GM21381 (cell line): ENCODE data around the gene TANGO6.
"Not testable (repeated sequence)": the region's sequence is repeated elsewhere in the genome, so short reads cannot be mapped to it uniquely, and the experiment has no call there.

Source experiments
- ATAC-seq: cut with Tn5 transposase; IDR thresholded peaks from one replicate; pipeline ENCODE4 v1.9.1; 2021; ENCODE audit warnings: mild to moderate bottlenecking, moderate library complexity; ENCODE audit not compliant: unreplicated experiment

The TANGO6 gene

DNA sequence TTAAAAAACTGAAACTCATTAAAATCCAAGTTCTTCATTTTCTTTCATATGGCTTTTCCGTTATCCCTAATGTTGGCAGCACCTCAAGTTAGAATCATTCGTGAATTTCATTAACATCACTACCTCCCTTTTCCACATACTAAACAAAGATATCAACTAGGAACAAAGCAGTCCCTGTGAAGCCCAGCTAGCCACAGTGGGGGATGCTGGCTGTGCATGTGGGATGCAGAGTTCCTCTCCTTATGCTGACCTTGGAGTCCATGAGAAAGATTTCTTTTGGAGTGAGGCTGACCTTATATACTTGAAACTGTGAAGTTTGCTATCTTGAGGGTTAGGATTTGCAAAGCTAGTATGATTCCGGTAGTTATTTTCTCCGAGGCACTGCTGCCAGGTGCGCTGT lies 117.6 kb downstream of the TANGO6 start:
- no peak for ATAC-seq

DNA sequence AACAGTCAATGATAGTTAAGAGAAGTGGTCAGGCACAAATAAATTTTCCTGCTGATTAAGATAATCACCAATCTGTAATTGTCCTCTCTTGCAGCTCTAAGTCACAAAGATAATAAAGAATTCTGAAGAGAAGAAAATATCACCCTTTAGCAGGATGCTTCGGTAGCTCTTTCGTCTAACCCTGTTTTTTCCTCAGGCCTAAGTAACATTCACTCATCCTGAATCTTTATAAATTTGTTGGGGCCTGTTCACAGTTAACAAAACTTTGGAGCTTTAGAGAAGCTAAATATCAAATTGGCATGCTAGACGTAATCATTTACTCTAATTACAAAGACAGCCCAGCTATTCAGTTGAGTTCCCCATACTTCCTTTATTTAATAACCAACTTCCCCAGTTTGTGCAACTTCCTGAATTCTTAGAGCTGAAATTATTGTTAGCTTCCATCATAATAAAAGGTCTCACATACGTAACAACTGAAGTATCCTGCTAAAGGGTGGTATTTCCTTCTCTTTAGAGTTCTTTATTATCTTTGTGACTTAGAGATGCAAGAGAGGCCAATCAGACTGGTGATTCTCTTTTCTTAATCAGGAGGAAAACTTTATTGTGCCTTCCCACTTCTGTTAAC lies 118.6 kb downstream of the TANGO6 start:
- no peak for ATAC-seq

GRCh38 chr16:68969338-68969737 lies 126.0 kb downstream of the TANGO6 start:
- no peak for ATAC-seq

GRCh38 chr16:68972013-68972412 lies 128.7 kb downstream of the TANGO6 start:
- no peak for ATAC-seq

- no peak for ATAC-seq
These were observed 129.4 kb downstream of the TANGO6 start for GRCh38 chr16:68972720-68973119.

GRCh38 chr16:68973611-68974120 lies 130.3 kb downstream of the TANGO6 start:
- no peak for ATAC-seq

DNA sequence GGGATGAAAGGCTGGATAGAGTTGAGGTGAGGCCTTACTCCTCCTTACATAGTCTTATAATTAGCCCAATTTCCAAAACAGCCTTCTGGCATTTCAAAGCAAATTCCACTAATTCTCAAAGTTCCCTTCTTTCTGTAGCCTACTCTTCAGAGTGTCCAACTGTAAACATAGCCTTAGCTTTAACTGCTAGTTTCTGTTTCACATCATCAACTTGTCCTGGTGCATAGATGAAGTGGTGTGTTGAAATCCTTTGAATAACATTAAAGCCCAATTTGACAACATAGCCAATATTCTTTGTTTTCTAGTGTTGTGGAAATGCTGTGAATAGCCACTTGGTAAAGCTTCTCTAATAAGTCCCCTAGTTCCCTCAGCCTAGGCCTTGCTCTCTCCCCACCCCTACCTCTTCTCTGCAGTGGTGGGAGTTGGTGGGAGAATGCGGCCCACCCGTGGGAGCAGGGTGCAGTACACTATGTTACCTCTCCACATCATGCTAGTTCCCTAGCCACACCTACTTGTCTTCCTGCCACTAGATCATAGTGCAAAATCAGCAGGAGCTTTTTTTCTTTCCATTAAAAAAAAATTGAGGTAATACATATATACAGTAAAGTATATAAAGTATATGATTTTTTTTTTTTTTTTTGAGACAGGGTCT lies 135.1 kb downstream of the TANGO6 start:
- no peak for ATAC-seq

DNA sequence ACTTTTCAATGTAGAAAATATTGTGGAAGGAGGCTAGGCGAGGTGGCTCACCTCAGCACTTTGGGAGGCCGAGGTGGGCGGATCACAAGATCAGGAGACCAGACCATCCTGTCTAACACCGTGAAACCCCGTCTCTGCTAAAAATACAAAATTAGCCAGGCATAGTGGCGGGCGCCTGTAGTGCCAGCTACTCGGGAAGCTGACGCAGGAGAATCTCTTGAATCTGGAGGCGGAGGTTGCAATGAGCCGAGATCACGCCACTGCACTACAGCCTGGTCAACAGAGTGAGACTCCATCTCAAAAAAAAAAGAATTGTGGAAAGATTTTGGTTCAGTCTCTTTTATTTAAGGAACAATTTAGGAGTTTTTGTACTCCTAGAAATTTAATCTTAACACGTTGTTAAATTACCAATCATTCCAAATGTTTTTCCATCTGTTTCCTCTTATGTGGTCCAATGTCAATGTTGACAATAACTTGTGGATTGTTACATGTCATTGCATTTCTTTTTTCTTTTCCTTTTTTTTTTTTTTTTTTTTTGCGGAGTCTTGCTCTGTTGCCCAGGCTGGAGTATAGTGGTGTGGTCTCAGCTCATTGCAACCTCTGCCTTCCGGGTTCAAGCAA lies 137.5 kb downstream of the TANGO6 start:
- no peak for ATAC-seq

DNA sequence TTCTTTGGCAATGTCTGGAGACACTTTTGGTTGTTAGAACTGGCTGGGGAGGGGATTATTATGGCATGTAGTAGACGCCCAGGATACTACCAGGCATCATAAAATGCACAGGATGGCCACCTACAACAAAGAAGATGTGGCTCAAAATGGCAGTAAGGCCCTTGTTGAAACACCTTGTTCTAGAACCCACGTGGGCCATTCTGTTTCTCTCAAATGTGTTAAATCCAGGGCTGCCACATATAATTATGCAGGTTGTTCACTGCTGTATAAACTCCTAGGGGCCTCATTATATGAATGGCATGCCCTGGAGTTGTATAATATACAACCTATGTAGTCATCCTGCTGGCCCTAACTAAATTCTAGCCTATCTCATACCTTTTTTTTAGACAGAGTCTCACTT lies 138.6 kb downstream of the TANGO6 start:
- no peak for ATAC-seq

GRCh38 chr16:68984467-68984866 lies 141.1 kb downstream of the TANGO6 start:
- ATAC-seq = no peak

DNA sequence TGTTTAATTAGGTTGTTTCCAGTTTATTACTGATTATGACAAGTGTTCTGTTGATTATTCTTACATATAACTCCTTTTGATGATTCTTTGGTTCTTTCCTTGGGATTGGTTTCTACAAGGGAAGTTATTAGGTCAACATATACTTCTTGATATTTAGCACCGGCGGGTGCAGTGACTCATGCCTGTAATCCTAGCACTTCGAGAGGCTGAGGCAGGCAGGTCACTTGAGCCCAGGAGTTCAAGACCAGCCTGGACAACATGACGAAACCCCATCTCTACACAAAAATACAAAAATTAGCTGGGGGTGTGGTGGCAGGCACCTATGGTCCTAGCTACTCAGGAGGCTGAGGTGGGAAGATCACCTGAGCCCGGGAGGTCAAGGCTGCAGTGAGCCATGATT lies 141.9 kb downstream of the TANGO6 start:
- ATAC-seq = no peak

DNA sequence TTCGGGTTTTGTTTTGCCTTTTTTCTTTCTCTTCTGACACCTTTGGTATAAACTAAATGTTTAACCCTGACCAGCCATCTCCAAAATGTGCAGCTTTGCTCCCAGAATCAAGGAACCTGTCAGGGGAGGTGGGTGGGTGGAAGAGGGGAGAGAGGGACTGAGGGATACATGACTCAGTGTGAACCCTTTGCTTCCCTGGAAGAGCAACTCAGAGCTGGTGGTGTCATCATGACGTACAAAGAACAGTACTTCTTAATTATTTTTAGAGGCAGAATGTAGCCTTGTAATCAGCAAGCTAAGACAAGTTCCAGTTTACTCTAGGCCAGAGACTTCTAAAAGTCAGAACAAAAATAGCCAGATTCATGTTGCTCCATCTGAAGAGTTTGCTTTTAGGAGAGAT lies 142.5 kb downstream of the TANGO6 start:
- no peak for ATAC-seq

GRCh38 chr16:68987734-68988457 lies 144.6 kb downstream of the TANGO6 start:
- no peak for ATAC-seq

DNA sequence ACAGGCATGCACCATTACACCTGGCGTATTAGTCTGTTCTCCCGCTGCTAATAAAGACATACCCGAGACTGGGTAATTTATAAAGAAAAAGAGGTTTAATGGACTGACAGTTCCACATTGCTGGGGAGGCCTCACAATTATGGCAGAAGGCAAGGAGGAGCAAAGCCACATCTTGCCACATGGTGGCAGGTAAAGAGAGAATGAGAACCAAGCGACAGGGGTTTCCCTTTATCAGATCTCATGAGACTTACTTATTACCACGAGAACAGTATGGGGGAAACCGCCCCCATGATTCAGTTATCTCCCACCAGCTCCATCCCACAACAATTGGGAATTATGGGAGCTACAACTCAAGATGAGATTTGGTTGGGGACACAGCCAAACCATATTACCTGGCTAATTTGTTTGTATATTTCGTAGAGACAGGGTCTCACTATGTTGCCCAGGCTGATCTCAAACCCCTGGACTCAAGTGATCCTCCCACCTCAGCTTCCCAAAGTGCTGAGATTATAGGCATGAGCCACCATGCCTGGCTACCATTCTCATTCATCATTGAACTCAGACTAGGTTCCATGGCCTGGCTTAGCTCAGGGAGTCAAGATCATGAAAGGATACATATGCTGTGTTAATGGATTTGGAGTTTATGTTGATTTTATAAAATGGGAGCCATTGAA lies 147.0 kb downstream of the TANGO6 start:
- not testable (repeated sequence) for ATAC-seq

DNA sequence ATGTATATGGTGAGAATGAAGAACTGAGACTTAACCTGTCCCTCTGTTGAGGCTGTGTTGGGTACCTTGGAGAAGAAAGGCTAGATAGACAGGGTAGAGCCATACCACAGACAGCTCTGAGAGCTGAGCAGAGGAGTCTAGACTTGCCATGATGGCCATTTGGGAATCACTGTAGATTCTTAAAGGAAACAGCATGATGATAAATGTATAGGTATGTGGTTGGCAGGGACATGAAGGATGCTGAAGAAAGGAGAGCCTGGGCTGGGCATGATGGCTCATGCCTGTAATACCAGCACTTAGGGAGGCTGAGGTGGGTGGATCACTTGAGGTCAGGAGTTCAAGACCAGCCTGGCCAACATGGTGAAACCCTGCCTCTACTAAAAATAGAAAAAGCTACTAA lies 147.7 kb downstream of the TANGO6 start:
- ATAC-seq = no peak

DNA sequence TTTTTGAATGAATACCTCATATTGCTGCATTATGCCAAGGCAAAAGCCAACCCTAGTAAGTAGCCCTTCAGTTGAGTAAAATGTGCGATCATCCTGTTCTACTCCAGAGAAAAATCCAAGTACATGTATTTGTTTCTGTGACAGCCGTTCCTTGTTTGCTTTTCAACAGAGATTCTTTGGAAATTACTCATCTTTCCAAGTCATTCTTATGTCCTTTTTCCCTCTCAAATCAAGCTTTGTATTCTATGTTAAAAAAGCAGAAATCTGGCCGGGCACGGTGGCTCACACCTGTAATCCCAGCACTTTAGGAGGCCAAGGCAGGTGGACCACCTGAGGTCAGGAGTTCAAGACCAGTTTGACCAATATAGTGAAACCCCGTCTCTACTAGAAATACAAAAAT lies 149.2 kb downstream of the TANGO6 start:
- no peak for ATAC-seq

DNA sequence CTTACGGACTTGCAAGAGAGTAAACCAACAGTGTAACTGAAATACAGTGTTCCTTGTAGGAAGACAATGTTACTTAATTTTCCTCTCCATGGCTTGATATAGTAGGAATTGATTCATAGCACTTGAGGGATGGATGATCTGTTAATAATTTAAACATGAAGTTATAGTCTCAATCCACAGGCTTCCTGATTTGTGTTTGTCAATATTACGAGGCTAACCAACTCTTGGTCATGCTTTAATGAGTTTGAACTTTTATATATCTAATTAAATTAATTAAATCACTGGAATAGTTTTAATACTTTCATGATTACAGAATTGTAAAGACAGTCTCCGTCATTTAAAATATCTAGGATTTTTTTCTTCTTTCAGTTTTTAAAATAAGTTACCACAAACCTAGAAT lies 150.1 kb downstream of the TANGO6 start:
- no peak for ATAC-seq

GRCh38 chr16:68993885-68994284 lies 150.6 kb downstream of the TANGO6 start:
- no peak for ATAC-seq

DNA sequence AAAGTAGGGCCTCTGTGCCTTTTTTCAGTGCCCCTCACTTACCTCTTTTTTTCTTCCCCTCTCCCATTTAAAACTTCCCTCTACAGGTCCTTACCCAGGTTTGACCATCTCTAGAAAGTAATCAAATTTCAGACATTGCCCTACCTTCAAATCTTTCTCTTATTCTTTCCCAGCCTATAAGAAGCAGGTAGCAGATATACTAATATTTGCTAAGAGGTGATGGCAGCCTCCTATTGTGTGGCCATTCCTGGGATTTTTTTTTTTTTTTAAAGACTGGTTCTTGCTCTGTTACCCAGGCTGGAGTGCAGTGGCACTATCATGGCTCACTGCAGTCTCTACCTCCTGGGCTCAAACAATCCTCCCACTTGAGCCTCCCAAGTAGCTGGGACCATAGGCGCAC lies 151.0 kb downstream of the TANGO6 start:
- no peak for ATAC-seq

- ATAC-seq = no peak
These were observed 151.7 kb downstream of the TANGO6 start for GRCh38 chr16:68995011-68995504.

DNA sequence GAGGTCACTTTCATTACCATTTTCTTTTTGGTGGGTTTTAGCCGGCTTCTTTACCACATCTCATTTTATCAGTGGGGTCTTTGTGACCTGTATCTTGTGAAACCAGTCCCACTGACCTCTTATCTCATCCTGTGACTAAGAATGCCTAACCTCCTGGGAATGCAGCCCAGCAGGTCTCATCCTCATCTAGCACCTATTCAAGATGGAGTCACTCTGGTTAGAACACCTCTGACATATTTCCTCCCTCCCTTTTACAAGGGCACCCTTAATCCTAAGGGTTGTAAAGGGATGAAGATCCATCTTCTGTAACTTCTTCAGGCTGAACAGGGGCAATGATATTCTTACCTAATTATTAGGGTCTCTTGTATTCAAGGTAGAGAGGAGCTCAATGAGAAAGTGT lies 154.2 kb downstream of the TANGO6 start:
- ATAC-seq = no peak
